HG02884 (cell line): ENCODE results near the gene KDM2A.
A peak's percentile ranks its signal among the peaks of the same experiment; 100 is the strongest.

Source experiments
- ATAC-seq: cut with Tn5 transposase; IDR thresholded peaks from one replicate; pipeline ENCODE4 v1.9.1; 2021; ENCODE audit warnings: mild to moderate bottlenecking, moderate library complexity; ENCODE audit not compliant: unreplicated experiment

KDM2A gene

DNA sequence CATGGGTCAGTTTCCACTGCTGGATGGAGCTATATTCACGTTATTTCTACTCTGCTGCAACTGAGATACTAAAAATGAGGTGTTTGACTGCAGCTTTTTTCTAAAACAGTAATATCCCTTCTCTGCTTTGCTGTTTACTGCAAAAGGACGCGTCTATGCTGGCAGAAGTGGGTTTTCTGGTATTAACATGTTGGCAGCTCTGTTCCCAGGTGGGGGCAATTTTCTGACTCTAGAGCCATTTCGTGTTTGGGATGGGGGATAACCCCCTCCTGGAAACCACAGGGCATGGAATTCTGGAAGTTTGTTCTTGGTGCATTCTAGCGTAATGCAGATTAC, 152.1 kb downstream of the KDM2A start:
- ATAC-seq, result no peak

DNA sequence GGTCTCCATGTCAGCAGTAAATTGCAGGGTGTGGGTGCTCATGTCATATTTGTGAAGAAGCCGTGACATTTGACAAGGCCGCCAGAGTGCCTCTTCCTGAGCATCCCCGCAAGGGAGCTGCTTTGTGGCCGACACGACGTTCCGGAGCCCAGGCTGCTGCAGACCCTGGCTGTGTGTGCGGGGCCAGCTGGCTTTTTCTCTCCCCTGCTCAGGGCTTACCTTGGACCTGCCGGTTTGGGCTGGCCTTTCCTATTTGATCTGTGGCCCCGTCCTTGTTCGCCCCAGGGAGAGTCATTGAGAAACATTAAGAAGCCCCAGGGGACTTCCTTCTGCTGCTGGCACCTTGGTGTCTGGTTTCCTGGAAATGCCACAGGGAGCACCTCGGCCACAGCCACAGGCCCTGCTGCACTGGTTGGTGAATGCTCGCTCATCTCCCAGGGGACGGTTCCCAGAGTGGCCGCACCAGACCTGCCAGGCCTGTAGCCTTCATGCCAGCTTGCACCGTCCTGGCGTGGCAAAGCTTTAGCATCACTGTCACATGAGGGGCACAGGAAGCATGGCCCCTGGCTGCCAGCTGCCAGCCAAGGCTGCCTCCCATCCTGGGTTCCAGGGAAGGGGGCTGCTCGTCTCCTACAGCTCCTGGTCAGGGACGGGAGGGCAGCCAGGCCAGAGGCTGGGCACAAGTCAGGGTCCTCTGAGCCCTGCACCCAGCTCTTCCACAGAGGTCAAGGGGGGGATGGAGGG, 152.7 kb downstream of the KDM2A start:
- no peak for ATAC-seq

DNA sequence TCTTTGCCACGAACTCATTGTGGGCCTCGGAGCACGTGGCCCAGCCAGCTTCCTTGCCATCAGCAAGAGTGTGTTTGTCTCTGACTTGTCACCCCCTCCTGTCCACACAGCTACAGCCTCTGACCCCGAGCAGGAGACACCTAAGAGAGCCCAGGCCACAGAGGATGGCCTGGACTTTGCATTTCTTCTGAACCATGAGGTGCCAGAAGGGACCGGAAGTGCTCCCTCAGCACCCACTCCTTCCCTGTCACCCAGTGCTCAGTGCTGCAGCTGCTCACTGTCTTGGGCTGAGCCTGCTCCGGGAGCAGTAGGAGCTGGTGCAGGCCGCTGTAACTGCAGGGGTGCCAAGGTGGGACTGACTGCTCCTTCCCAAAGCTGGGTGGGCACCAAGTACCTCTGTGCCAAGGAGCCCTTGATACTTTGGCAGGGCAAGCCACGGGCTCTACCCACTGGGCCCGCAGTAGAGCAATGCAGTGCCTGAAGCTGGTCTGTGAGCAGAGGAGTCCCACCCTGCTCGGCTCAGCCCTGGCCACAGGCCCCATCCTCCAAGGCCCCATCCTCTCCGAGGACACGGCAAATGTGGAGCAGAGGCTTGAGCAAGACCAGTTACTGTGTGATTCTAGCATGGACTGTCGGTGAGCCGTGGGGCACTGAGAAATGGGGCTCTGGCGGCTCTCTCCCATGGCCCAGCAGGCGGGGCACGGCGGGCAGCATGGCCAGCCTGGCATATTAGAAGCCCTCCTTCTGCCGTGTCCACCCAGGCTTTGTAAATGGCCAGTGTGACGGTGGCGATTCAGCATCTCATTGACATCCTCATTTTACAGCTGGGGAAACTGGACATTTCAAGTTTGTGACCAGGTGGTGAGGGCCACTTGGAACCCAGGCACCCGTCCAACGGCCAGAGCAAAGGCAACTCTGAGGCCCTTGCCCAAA, 153.5 kb downstream of the KDM2A start:
- no peak for ATAC-seq

DNA sequence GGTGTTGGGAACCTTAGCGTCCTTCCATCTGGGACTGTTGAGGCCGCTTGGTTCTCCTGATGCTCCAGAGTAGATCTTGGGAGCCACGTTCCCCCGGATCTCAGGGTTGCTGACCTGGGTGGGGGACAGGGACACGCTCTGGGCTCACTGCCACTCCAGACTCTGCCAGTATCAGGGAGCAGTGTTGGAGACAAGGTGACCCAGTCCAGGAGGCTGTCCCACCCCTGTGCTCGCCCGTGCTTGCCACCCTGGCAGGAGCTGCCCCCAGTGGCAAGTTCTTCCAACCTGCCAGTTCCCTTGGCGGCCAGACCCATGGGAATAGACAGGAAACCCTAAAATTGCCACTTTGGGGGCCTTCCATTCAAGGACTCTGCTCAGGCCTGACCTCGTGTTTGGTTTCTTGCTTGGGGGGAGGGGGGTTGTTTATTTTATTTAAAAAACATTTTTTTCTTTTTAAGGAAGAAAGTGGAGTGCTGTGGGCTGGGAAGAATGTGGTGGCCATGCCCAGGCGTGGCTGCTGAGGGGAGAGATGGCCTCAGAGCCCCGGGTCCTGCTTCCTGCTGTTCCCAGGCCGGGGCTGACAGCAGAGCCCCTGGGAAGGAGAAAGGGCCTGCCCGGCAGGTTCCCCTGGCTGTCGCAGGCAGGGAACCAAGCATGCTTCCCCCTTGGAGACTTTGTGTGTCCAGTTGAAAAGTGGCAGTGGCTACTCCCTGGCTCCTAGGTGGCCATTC, 154.4 kb downstream of the KDM2A start:
- no peak for ATAC-seq

DNA sequence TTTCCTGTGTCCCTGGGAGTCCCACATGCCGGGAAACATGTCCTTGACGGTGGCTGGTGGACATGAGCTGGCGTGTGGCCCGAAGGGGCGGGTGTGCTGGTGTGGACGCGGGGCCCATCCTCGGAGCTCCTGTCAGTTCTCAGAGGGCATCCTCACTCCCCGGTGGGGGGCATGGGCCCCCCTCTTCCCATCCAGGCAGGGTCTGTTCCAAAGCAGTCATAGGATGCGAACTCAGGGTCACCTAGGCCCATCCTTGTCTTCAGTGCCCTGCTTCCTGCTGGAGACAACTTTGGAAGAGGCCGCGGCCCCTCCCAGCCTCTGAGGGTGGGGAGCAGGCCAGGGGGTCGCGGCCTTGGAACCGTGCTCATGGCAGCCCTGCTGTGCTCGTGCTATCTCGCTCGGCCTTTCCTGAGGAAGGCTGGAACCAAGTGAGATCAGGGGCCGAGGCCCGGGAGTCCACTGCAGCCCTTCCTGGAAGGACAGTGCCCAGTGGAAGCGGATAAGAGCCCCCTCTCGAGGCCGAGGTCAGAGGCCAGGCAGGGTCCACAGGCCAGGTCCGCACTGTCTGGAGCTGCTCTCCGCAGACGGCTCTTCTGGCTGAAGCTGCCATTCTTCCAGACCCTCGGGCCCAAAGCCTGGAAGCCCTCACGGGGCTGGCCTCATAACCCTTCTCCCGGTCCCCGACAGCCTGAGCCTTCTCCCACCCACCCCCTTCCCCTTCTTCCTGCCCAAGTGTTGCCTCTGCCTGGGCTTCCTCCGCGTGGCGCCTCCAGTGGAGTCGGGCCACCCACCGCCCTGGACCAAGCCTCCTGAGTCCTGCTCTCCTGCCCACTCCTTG, 155.9 kb downstream of the KDM2A start:
- no peak for ATAC-seq

DNA sequence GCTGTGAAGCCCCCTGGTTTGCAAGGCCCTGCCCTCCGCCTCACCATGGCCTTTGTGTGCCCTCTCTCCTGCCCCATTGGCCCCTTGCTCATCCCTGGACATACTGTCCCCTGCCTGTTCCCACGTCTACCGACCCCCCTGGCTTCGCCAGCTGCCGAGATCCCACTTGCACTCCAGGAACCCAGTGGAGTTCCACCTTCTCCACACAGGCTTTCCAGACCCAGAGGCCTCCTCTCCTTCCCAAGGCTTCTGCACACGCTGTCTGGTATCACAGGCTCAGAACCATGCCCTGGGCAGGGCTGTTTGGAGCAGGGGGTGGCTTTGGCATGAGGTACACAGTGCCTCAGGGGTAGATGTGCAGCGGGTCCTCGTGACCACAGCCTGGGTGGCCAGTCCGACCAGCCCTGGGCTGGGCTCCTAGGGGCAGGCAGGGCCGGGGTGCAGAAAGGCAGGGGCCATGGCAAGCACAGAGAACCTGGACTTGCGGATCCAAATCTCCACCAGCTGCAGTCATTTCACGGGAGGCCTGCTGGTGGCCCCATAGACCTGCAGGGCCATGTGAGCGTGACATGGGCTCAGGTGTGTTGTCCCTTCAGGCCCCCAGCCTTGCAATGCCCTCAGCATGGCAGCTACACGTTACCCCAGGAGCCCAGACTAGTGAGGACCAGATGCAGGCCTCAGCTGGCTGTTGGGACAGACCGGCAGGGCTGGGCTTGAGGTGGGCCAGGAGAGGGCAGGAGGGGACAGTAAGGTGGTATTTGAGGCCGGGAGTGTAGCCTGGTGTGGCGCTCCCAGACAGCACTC, 156.7 kb downstream of the KDM2A start:
- ATAC-seq, result no peak

DNA sequence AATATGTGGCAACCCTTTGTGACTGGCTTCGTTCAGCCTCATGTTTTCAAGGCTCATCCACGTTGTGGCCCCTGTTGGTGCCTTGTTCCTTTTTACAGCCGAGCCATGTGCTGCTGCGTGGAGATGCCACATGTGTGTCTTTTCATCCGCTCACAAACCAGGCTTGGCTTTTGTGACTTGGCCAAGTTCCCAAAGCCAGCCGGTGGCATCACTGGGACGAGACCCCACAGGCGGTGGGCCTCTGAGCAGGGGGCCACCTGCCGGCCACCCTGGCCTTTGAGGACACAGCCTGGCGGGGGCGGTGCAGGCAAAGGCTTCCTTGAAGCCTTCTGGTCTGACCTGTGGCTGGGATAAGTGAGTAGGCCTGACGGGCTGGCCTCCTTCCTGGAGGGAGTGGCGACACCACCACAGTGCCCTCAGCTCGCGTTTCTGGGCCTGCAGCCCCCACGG, 157.7 kb downstream of the KDM2A start:
- ATAC-seq, result peak; percentile 13

DNA sequence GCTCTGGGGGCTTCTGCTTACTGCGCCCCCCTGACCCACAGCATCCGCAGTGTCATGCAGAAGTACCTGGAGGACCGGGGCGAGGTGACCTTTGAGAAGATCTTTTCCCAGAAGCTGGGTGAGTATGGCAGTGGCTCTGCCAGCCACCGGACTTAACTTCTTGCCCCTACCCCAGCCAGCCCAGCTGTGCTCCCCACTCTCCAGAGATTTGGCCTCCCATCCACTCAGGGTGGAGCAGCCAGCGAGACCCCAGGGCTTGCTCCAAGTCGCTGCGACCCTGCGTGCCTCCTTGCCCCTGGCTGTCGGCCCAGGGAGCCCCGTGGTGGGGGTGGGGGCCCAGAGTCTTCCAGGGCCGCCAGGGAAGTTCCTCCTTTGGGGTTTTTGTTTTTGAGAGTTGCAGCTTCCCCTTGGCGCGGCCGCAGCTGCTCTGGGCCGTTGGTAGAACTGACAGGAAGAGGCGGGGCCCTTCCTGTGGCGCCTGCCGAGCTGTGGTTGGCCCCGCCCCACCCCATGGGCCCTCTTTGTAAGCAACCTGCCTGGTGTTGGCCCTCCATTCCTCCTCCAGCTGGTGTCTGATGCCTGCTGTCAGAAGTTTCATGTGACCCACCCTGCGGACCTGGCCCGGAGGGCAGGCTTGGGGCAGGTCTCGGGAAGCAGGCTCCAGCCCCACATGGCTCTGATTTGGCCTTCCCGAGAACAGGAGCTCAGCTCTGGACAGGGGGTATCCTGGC, 158.3 kb downstream of the KDM2A start:
- ATAC-seq, result peak; percentile 67

DNA sequence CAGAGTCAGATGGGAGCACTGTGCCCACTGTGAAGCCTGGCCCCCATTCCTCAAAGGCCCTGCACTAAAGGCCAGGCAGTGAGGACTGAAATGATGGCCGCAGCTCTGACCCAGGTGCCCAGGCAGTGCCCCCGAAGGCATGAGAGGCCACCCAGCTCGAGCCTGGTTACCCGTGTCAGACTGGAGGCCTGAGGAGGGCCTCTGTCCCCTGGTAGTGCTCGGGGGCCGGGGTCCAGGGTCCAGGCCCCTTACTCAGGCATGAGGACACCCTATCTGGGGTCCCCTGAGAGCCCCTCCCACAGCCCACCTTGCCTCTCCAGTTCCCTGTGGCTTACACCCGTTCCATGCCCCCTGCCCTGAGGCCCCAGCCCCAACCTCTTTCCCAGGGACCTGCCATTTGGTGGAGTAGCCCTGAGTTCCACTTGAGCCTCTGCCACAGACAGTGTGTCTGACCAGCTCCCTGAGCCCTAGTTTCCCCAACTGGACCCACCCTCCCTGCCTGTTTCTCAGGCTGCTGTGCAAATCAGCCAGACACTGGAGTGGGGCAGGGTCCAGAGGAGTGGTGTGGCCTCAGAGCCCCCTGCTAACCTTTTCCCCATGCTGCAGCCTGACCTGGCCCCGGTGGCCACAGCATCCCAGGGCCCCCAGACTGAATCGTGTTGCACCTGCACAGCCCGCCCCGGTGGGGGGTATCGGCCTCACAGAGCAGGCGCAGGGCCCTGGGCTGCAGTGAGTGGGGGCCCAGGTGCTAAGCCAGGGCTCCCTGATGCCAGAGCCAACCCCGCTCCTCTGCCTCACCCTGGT, 159.3 kb downstream of the KDM2A start:
- no peak for ATAC-seq

DNA sequence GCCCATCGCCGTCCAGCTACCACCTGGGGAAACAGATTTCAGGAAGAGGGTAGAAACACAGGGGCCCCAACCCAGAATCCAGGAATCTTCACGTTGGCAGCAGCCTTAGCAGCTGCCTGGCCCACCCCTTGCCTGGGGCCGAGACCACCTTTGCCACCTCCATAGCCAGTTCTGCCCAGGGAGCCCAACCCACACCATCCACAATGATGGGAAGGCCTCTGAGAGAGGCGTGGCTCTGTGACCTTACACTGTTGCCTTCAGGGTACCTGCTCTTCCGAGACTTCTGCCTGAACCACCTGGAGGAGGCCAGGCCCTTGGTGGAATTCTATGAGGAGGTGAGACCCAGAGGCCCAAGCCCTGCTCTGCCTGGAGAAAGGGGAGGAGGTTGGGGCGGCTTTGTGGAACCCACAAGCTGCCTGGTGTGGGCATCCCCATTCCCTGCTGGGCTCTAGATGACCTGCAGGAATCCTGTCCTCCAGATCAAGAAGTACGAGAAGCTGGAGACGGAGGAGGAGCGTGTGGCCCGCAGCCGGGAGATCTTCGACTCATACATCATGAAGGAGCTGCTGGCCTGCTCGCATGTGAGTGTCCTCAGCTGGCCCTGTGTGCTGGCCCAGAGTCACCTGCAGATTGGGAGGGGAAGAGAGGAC, 160.0 kb downstream of the KDM2A start:
- no peak for ATAC-seq

DNA sequence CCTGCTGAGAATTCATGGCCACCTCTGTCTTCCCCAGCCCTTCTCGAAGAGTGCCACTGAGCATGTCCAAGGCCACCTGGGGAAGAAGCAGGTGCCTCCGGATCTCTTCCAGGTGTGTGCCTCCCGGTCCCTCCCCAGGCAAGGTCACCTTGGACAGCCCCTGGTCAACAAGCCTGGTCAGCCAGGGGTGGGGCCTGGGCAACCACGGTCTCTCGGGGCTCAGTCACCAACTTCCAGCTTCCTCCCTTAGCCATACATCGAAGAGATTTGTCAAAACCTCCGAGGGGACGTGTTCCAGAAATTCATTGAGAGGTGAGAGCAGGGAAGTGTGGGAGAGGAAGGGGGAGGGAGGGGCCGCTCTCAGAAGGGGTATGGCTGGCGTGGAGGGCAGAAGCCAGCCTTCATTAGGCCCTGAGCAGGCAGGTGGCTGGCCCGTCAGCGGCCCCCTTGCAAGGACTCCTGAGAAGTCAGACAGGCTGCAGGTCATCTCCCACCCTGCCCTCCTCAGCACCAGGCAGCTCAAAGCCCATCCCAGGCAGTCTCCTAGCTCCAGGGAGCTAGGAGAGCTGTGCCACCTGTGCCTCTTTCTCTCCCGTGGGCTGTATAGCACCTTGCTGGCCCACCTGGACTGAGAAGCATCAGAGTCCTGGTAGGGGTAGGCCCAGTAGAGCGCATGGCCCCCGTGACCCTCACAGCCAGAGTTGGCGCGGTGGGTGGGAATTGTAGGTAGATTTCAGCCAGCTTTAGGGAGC, 160.7 kb downstream of the KDM2A start:
- ATAC-seq, result no peak

DNA sequence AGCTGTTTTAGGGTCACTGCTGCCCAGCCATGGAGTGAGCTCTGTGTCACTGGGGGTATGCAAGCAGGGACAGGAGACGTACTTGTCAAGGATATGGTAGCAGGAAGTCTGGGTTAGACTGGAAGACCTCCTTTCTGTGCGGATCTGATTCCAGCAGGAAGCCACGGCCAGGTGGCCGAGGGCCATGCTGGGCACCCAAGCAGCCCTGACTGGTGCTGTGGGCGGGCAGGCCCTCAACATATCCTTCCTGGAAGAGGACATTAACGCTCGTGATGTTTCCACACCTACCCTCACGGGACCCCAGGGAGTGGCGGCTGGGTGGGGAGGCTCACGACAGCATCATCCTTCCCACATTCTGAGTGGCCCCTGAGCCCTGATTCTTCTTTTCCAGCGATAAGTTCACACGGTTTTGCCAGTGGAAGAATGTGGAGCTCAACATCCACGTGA, 161.3 kb downstream of the KDM2A start:
- ATAC-seq, result no peak

DNA sequence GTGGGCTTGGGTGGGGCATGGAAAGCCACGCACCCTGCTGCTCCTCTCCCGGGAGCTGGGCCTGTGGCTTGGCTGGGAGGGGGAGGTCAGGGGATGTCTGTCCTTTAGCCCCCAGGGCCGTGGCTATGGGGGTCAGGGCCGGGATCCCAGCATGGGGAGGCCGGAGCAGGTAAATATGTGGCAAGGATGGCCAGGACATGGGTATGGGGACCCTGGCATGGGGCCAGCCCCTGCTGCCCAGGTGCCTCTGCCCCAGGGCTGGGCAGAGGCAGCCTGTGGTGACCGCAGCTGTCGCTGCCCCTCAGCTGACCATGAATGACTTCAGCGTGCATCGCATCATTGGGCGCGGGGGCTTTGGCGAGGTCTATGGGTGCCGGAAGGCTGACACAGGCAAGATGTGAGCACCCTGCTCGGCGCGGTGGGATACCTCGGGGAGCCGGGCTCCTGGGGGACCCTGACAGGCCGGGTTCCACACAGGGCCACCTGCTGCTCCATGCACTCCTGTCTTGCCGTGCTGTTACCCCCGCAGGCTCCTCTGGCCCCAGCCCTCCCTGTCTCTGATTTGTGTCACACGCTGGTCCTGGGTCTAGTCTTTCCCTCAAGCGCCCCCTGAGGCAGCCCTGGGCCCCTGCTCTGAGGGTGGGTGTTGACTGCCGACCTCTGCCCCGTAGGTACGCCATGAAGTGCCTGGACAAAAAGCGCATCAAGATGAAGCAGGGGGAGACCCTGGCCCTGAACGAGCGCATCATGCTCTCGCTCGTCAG, 161.9 kb downstream of the KDM2A start:
- no peak for ATAC-seq

DNA sequence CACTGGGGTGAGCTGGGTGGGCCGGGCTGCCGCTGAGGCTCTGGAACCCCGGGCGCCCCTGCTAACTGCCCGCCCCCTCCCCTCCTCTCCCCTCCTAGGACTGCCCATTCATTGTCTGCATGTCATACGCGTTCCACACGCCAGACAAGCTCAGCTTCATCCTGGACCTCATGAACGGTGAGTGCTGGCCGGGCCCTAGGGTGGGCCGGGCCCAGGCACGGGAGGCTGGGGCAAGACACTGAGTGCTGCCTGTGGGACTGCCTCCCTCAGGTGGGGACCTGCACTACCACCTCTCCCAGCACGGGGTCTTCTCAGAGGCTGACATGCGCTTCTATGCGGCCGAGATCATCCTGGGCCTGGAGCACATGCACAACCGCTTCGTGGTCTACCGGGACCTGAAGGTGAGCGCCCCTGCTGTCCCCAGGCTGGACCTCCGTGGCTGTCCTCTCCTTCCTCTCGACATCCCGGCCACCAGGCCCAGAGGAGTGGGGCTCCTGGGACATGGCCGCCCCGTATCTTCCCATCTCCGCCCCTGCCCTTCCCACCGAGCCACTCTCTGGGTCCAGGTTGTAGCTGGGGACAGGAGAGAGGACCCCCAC, 162.6 kb downstream of the KDM2A start:
- ATAC-seq, result no peak

DNA sequence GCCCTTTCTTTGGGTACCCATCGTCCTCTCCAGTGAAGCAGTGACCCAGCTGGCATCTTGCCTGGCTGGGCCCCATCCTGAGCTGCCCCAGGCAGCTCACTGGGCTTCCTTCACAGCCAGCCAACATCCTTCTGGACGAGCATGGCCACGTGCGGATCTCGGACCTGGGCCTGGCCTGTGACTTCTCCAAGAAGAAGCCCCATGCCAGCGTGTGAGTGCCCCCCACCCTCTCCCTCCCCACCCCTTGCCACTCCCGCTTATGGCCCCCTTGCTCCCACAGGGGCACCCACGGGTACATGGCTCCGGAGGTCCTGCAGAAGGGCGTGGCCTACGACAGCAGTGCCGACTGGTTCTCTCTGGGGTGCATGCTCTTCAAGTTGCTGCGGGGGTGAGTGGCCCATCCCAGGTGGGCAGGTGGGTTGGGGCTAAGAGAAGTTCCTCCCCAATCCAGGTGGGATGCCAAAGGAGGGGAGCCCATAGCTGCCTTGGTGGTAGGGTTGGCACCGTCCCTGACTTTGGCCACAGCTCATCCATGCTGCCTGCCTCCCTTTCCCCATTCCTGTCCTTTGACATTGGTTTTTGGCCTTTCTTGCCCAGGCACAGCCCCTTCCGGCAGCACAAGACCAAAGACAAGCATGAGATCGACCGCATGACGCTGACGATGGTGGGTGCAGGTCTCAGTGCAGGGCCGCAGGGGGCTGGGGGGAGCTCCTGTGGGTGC, 163.3 kb downstream of the KDM2A start:
- no peak for ATAC-seq
